Measurements from ENCODE around the gene GLTPD2. TPM values are rescaled to one million over a fixed set of nuclear protein-coding genes. Genes with fewer than 3 reads are reported as not detected.
A peak's percentile ranks its signal among the peaks of the same experiment; 100 is the strongest.

Gene GLTPD2
- 0.46 TPM for total RNA-seq

DNA sequence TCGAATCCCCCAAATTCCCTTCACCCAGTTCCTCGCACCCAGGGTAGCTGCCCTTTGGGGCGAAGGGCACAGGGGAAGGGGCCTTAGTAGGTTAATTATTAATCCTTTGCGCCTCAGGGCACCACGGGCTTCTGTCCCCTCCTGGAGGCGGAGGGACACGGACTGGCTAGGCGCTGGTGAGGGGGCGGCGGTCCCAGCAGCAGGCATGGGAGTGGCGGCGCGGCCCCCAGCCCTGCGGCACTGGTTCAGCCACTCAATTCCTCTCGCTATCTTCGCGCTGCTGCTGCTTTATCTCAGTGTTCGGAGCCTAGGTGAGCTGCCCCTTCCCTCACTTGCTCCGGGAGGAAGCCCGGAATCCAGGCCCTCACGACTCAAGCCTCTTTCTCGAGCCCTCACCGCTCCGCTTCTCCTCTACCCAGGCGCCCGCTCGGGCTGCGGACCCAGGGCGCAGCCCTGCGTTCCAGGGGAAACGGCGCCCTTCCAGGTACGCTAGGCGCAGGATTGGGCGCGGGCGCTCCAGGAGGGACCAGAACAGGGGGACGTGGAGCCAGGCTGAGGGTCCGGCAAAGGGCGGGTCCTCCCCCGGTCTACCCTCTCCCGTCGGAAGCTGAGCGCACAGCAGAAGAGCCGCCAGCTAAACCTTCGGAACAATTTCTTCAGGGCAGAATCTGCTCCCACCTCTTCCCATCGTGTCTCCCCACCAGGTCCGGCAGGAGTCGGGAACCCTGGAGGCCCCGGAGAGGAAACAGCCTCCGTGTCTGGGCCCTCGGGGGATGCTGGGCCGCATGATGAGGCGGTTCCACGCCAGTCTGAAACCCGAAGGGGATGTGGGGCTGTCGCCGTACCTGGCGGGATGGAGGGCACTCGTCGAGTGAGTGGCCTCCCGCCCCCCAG is at the start of gene GLTPD2:
TSS of gene GLTPD2 (plus strand) at position 158 of the 894 bp plus-strand sequence. CDS start at position 206, 48 bp downstream.
- no peak for DNase-seq (ENCODE audit: low spot score)

GRCh38 chr17:4739122-4740024 is 49.4 kb upstream of the GLTPD2 start, which contains the start of the genes CXCL16 and ZMYND15:
Gene CXCL16, minus strand, starts transcription at chr17:4739928. Its CDS starts 589 bp downstream, at chr17:4739339.
Gene ZMYND15, plus strand, starts transcription at chr17:4739833. Its CDS starts 716 bp downstream, at chr17:4740549.
- peak; percentile 48 for DNase-seq (ENCODE audit: low spot score)

- no peak for DNase-seq (ENCODE audit: low spot score)
Measured at GRCh38 chr17:4740025-4740351, 48.8 kb upstream of the GLTPD2 start.

DNA sequence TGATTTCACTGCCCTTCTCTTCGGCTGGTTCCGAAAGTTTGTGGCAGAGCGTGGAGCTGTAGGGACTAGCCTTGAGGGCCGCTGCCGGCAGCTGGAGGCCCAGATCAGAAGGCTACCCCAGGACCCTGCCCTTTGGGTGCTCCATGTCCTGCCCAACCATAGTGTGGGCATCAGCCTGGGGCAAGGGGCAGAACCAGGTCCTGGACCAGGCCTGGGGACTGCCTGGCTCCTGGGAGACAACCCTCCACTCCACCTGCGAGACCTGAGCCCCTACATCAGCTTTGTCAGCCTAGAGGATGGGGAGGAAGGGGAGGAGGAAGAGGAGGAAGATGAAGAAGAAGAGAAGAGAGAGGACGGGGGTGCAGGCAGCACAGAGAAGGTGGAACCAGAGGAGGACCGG is 48.2 kb upstream of the GLTPD2 start:
- no peak for DNase-seq (ENCODE audit: low spot score)

DNA sequence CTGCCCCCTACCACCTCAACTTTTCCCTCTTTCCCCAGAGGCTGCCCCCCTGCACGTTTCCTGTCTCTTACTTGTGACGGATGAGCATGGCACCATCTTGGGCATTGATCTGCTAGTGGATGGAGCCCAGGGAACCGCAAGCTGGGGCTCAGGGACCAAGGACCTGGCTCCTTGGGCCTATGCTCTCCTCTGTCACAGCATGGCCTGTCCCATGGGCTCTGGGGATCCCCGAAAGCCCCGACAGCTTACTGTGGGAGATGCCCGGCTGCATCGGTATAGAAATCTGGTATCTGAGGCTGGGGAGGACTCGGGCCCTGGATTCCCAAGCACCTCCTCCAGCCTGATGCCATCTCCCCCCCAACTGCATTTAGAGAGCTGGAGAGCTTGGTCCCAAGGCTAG is 47.2 kb upstream of the GLTPD2 start:
- DNase-seq (ENCODE audit: low spot score) = no peak

- no peak for DNase-seq (ENCODE audit: low spot score)
Measured at GRCh38 chr17:4742133-4742532, 46.6 kb upstream of the GLTPD2 start.

DNA sequence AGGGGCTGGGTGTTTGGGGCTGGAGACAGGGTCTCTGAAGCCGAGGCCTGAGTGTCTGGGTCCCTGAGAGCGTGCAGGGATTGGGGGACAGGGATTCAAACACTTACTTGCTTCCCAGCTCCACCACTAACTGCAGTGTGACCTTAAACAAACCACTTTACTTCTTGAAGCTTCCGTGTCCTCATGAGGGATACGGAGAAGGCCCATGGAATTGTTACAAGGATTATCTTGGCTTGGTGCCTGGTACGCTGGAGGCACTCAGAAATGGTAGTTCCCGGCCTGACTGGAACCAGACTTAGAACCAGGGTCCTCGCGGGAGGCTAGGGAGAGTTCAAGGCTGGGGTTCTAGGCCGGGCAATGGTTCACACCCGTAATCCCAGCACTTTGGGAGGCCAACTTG is 46.1 kb upstream of the GLTPD2 start:
- no peak for DNase-seq (ENCODE audit: low spot score)

- DNase-seq (ENCODE audit: low spot score) = no peak
Measured at GRCh38 chr17:4743216-4743615, 45.5 kb upstream of the GLTPD2 start.

DNA sequence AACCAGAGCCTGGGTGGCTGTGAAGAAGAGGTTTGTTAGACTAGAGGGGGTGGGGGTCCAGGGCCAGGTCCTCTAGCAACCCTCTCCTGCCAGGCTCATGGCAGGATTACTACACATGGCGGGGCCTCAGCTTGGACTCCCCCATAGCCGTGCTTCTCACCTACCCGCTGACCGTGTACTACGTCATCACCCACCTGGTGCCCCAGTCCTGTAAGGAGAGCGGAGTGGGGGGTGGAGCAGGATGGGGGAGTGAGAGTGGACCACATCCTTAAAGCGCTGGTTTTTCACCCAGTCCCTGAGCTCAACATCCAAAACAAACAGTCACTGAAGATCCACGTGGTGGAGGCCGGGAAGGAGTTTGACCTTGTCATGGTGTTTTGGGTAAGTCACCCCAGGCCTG is 44.9 kb upstream of the GLTPD2 start:
- DNase-seq (ENCODE audit: low spot score) = no peak

GRCh38 chr17:4744999-4745969 is 43.5 kb upstream of the GLTPD2 start:
- no peak for DNase-seq (ENCODE audit: low spot score)

DNA sequence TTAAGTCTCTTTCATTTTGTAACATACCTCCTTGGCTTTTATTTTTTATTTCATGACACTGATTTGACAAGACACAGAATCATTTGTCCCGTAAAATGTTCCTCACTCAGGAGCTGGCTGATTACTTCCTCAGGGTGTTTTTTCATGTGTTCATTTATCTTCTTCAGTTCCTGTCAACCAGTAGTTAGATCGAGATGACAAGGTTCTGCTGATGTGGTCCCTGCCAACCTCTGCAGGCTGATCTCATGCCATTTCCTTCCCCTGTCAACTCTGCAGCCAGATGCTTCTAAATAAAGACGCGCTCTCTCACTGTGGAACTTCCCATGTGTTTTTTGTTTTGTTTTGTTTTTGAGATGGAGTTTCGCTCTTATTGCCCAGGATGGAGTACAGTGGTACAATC is 40.9 kb upstream of the GLTPD2 start:
- DNase-seq (ENCODE audit: low spot score) = no peak

- DNase-seq (ENCODE audit: low spot score) = no peak
Measured at GRCh38 chr17:4748686-4749085, 40.1 kb upstream of the GLTPD2 start.

- DNase-seq (ENCODE audit: low spot score) = no peak
Measured at GRCh38 chr17:4750606-4751005, 38.2 kb upstream of the GLTPD2 start.

- DNase-seq (ENCODE audit: low spot score) = no peak
Measured at GRCh38 chr17:4751932-4752331, 36.8 kb upstream of the GLTPD2 start.

DNA sequence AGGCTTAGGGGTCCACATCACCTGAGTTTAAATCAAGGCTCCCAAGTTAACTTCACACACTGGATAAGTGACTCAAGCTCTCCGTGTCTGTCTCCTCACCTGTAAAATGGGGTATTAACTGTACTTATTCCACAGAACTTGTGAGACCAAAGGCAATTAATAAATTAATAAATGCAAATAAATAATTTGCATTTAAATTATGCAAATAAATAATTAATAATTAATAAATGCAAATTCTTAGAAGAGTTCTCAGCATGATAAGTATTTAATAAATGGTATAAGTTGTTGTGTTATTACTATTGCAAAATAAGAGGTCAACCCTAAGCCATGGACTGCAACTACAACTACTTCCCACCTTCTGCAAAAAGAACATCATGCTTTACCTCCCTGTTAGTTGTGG is 35.4 kb upstream of the GLTPD2 start:
- DNase-seq (ENCODE audit: low spot score) = no peak

GRCh38 chr17:4759776-4760236 is 29.0 kb upstream of the GLTPD2 start:
- peak; percentile 35 for DNase-seq (ENCODE audit: low spot score)

- no peak for DNase-seq (ENCODE audit: low spot score)
Measured at GRCh38 chr17:4764595-4764994, 24.2 kb upstream of the GLTPD2 start.

DNA sequence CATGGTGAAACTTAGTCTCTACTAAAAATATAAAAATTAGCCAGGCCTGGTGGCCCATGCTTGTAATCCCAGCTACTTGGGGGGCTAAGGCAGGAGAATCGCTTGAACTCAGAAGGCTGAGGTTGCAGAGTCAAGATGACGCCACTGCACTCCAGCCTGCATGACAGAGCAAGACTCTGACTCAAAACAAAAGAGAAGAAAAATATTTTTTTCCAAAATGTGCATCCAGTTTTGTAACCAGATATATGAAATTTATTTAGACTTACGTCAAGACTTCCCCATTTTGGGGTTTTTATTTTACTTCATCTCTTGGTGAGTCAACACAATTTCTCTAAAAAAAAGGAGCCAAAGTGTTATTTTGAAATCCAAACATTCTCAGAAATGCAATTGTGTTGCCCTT is 22.6 kb upstream of the GLTPD2 start:
- no peak for DNase-seq (ENCODE audit: low spot score)

DNA sequence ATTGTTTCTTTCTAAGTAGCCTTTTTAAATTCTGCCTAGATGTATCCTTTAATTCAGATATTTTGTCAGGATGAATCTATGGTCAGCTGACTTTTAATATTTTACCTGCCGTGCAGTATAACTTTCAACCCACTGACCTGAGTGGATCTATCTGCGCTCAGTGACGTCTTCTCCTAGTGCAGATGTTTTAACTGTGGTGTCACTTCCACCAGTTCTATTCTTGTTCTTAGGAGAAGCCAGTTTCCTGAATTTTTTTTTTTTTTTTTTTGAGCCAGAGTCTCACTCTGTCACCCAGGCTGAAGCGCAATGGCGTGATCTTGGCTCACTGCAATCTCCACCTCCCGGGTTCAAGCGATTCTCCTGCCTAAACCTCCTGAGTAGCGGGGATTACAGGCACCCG is 22.0 kb upstream of the GLTPD2 start:
- DNase-seq (ENCODE audit: low spot score) = no peak

GRCh38 chr17:4768298-4768697 is 20.5 kb upstream of the GLTPD2 start:
- no peak for DNase-seq (ENCODE audit: low spot score)

- no peak for DNase-seq (ENCODE audit: low spot score)
Measured at GRCh38 chr17:4769628-4770027, 19.1 kb upstream of the GLTPD2 start.

Measured in mucosa of gallbladder (tissue), 1 donor.